Endometrium (tissue), 2 donors: Measurements from ENCODE around the gene DCUN1D4.
"Not testable (repeated sequence)": the region's sequence is repeated elsewhere in the genome, so short reads cannot be mapped to it uniquely, and the experiment has no call there.

Experiments
- FAIRE-seq: peaks from 2 replicates; lab custom pipeline; 2012; peaks lifted over from hg19 to GRCh38; lab: Jason Lieb, UNC
- donor health status: control.
- donor health status: control.

Gene DCUN1D4

DNA sequence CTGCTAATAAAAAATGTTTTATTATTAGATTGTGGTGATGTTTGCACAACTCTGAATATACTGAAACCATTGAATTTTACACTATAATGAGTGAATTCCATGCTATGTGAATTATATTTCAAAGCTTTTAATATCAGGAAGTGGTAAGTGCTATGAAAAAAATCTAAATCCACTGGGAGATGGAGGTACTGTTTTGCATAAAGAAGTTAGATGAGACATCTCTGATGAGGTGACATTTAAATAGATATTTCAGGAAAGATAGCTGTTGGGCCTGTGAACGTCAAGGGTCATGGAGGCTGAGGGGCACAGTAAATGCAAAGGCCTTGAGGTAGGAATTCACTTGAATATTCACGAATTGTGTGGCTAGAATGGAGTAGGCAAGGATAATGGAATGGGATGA, 12.3 kb downstream of the DCUN1D4 start:
- FAIRE-seq: no peak

GRCh38 chr4:51855751-51856150, 12.8 kb downstream of the DCUN1D4 start:
- no peak for FAIRE-seq

- no peak for FAIRE-seq
These were observed 15.8 kb downstream of the DCUN1D4 start for GRCh38 chr4:51858605-51859202.

- FAIRE-seq: no peak
These were observed 16.6 kb downstream of the DCUN1D4 start for GRCh38 chr4:51859476-51860031.

DNA sequence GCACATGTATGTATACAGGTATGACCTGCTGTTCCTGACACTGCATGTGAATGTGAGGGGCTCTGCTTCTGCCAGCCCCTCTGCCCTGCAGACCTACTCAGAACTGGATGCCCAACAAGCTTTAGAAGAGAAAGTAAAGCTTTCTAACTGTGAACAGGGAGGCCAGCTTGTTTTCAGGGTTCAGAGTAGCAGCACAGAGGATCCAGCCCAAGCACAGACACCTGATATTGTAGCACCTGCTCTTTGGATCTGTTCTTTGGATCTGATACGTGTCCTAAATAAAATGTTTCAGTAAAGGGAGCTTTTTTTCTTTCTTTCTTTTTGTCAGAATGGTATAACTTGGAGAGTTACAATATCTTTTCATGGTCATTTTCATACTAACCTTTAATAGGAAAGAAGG, 19.2 kb downstream of the DCUN1D4 start:
- FAIRE-seq: no peak

- no peak for FAIRE-seq
These were observed 19.8 kb downstream of the DCUN1D4 start for GRCh38 chr4:51862781-51863180.

DNA sequence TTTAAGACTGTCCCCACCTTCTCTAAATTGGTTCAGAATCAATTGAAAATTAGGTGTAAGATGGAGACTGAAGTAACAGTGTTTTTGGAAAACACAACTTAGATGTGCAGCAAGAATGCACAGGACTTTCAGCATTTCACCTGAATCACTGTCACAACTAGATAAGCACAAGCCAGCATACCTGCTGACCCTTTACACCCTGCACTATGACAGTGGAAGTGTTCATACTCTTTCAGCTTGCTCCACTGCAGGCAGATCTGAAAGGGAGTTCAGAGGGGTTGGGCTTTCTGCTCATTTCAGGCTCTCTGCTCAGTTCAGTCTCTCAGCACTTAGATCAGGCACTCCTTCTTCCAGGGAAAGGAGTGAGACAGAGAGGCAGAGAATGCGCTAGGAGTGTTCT, 22.8 kb downstream of the DCUN1D4 start:
- FAIRE-seq: no peak

DNA sequence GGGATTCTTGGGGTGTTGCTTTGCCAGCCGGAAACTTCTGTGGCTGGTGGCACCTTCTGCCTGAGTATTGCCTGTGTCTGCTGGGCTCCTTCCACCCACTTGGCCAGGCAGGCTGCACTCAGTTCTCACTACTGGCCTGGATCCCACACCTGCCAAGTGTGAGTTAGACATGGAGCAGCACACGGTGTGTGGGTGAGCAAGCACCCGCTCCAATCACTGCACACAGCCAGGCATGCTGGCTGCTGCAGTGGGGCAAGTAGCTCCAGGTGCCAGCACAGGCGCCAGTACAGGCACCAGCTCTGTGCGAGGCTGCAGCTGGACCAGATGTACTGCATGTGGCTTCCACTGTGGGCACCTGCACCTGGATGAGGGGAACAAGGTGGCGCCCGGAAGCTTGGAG, 23.9 kb downstream of the DCUN1D4 start:
- no peak for FAIRE-seq

- FAIRE-seq: no peak
These were observed 24.9 kb downstream of the DCUN1D4 start for GRCh38 chr4:51867689-51868448.

- FAIRE-seq: no peak
These were observed 25.5 kb downstream of the DCUN1D4 start for GRCh38 chr4:51868449-51868847.

GRCh38 chr4:51870441-51871188, 27.7 kb downstream of the DCUN1D4 start:
- no peak for FAIRE-seq

GRCh38 chr4:51872283-51872997, 29.5 kb downstream of the DCUN1D4 start:
- no peak for FAIRE-seq

GRCh38 chr4:51874551-51874950, 31.6 kb downstream of the DCUN1D4 start:
- no peak for FAIRE-seq

GRCh38 chr4:51878431-51878830, 35.5 kb downstream of the DCUN1D4 start:
- FAIRE-seq: no peak

GRCh38 chr4:51880016-51880915, 37.3 kb downstream of the DCUN1D4 start:
- FAIRE-seq: no peak

GRCh38 chr4:51884055-51884454, 41.1 kb downstream of the DCUN1D4 start:
- no peak for FAIRE-seq

- FAIRE-seq: no peak
These were observed 41.7 kb downstream of the DCUN1D4 start for GRCh38 chr4:51884606-51885005.

GRCh38 chr4:51885363-51885762, 42.4 kb downstream of the DCUN1D4 start:
- FAIRE-seq: no peak

- FAIRE-seq: no peak
These were observed 47.8 kb downstream of the DCUN1D4 start for GRCh38 chr4:51890760-51891159.

GRCh38 chr4:51893402-51893801, 50.4 kb downstream of the DCUN1D4 start:
- not testable (repeated sequence) for FAIRE-seq

DNA sequence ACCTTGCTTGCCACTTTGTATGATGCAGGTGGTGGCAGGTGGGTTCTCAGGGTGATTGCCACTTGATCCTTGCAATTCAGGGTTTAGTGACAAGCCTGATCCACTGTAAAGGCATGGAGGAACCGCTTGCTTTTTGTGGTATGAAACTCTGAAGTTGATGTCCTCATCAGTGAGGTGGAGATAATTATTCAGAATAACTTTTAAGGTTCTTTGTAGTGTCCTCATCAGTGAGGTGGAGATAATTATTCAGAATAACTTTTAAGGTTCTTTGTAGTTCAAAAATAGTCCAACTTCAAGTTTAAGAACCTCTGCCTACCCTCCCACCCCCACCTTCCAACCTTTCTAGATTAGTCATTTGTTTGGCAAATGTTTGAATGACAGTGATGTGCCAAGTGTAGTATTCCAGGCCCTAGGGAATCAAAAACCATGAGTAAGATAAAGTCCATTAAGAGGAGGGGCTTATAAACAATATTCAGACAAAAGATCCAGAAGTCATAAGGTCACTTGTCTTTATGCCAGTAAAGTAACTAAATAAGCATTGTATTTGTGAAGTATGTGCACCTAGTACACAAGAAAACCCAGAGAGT, 51.2 kb downstream of the DCUN1D4 start:
- no peak for FAIRE-seq
